IPS DF 4.7 (cell line): Measurements from ENCODE around the gene LRBA.

Experiments
- DNase-seq: peaks from one replicate; pipeline ENCODE4 v3.0.0-alpha.2; 2013; ENCODE audit warnings: low spot score; ENCODE audit errors: extremely low read depth

Gene LRBA

DNA sequence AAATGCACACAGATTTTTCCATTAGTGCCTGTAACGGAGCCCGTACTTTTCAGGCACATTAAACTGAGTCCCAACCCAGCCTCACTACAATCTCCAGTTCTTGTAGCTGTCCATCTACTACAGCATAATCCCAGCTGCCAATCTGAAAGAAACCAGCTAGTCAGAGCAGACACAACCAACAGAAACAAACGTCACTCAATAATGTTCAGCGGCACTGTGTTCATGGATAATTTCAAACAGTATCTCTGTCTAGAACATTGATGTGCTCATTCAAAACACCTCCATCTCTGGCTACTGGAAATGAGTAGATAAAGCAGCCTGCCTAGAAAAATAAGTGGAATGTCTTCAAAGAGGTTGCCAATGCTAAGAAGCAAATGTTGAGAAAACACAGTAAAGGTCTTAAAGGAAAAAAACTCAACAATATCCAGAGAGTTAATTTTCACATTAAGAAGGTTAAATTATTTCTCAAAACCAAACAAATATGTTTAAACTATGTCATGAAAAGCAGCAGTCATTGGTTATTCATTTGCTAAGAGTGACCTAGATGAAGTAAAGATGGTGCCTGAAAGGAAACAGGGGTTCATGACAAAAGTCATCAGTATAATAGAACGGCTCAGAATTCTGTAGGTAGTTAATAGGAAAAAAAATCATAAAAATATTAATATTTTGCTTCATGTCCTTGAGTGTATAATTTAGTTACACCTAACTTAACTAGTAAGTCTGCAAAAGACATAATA, 678.2 kb downstream of the LRBA start:
- no peak for DNase-seq

- DNase-seq: no peak
Observed at GRCh38 chr4:150332961-150333360, 682.1 kb downstream of the LRBA start.

DNA sequence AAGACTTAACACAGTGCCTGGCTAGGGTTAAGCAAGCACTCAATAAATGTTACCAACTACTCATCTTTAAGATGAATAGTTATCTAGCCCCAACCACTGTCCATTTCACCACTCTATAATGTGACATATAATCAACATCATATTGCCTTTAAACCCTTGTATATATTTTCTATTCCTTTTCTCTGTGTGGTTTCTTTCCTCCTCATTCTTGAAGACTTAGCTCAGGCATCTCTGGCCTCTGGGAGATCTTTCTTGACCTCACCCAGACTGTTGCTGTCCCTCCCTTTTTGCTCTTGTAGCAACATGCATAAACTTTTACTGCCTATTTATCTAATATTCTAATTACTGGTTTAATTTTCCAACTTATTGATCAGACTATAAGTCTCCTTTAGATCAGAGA, 683.0 kb downstream of the LRBA start:
- no peak for DNase-seq

DNA sequence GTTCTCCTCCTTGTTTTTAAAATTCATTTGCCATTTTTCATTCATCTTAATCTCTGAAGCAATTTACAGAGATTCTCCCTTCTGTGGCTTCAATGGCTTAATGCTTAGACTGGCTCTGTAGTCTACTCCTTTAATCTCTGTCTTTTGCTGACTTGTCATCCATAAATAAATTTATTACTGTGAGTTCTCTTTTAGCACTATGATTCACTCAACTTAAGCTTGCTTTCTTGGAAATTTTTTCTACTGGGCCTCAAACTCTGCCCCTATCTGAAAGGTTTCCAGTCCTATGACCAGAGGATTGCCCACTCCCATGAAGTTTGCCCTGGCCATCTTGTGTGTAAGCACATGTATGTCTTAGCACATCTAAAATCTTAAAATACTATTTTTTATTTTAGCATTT, 685.7 kb downstream of the LRBA start:
- no peak for DNase-seq

GRCh38 chr4:150328496-150328895, 686.6 kb downstream of the LRBA start:
- DNase-seq: no peak

- DNase-seq: no peak
Observed at GRCh38 chr4:150327262-150327780, 687.8 kb downstream of the LRBA start.

DNA sequence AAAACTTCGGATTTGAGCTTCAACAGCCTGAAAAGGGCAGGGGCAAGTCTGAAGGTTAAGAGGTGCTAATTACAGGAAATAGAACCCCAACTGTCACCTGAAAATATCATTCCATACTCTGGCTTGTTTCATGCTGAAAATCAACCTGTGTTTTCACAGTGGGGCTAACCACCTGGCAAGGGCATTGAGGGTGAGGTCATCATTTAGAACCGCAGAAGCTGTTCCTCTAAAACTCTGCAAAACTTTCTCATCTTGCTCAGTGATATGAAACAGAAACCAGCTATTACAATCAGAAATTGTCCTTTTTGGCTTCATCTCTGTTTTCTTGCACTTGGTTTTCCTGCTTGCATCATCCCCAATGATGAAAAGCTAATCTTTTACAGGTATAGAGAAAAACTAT, 689.2 kb downstream of the LRBA start:
- no peak for DNase-seq

DNA sequence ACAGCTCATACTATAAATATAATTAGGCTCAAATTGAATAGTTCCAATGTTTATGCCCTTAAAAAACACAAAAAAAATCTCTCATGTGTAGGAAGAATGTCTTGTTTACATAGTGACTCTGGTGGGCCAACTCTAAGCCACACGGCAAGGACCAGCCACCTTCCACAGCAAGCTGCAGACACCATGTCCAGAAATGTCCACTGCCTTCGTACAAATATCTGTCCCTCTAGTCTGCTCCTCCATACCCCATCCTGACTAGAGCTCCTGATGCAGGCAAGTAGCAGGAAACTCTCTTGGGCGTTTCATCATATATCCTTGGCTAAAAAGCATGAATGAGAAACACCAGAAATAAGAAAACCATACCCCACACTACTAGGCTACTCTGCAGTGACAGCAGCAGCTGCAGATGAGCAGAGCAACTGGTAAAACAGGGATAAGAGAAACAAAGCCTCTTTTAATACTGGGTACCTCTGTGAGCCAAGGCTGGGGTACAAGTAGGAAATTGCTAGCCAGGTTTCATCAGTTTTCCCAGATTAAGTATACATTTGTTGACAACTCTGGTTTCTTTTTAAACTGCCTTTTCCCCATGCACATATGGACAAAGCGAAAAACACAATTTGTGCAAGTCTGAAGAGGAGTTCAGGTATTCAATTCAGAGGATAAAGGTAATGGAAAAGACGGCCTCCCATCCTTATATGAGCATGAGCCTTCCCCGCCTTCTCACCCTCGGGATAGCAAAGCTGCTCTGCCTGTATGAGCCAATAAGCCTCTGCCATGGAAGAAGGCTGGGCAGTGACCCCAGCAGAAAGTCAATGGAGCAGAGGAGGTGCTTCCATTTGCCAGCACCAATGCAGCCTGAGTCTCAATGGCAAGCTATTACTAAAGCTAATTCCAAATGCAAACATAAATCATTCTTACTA, 691.4 kb downstream of the LRBA start:
- DNase-seq: no peak

- DNase-seq: no peak
Observed at GRCh38 chr4:150322646-150323045, 692.4 kb downstream of the LRBA start.

DNA sequence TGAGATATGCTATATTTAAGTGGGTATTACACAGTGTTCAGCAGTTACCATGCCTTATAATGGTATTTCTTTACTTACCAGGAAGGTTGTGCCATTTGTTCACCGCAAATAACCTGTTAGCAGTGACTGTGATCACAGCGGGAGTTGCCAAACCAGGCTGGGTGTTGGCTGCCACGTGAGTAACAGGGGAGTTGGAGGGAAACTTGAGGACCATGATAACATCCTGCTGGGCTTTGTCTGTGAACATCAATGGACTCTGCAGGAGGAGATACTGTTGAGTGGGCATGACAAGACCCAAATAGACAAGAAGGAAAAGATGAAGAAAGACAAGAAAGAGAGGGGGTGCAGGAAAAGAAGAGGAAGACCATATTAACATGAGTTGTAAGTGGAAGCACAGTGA, 694.0 kb downstream of the LRBA start:
- DNase-seq: no peak

DNA sequence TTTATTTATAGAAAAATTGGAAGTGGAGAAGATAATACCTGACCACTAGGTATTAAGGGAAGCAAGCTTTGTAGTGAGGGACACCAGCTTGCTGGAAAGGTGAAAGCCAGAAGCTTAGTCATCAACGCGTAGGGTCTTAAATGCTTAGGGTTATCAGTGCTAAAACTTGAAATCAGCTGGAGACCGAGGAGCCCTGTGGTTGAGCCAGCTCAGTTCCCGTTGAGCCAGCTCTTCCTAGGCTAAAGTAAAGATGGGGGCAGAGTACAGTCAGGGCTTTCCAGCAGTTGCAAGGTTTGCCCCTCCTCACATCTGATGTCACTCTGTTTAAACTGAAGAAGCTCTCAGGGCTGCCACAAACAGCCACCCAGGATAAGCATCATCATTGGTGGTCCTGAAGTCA, 696.1 kb downstream of the LRBA start:
- no peak for DNase-seq

- no peak for DNase-seq
Observed at GRCh38 chr4:150318527-150318926, 696.6 kb downstream of the LRBA start.

- no peak for DNase-seq
Observed at GRCh38 chr4:150316332-150317205, 698.5 kb downstream of the LRBA start.

- DNase-seq: no peak
Observed at GRCh38 chr4:150315691-150316090, 699.4 kb downstream of the LRBA start.

GRCh38 chr4:150315175-150315574, 699.9 kb downstream of the LRBA start:
- no peak for DNase-seq

DNA sequence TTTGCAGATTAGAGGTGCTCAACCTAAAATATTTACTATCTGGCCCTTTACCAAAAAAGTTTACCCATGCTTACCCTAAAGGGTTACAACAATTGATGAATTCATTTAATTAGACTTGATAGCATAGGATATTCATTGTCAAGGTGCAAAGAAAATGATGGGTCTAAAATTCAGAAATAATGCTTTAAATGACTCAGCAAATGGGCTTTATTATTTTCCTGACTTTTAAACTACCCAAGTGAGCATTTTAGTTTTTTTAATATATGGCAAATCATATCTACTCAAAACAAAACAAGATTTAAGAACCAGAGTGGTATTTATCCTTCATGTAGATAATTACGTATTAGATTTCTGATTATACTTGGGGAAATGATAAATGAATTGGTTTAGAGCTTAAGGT, 701.1 kb downstream of the LRBA start:
- no peak for DNase-seq

GRCh38 chr4:150310159-150310895, 704.8 kb downstream of the LRBA start:
- no peak for DNase-seq

DNA sequence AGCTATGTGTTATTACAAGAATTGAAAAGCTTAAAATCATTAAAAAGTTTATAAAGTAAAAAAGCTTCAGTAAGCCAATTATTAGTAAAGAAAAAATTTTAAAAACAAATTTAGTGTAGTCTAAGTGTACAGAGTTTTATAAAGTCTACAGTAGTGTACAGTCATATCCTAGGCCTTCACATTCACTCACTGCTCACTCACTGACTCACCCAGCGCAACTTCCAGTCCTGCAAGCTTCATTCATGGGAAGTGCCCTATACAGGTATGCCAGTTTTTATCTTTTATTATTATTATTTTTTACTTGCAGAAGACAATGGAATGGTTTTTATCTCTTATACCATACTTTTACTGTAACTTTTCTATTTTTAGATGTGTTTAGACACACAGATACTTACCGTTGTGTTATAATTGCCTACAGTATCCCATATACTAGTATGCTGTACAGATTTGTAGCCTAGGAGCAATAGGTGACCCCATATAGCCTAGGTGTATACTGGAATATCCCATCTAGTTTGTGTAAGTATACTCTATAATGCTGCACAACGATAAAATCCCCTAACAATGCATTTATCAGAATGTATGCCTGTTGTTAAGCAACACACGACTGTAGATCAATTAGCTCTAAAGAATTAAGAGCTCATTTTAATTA, 706.1 kb downstream of the LRBA start:
- DNase-seq: no peak

DNA sequence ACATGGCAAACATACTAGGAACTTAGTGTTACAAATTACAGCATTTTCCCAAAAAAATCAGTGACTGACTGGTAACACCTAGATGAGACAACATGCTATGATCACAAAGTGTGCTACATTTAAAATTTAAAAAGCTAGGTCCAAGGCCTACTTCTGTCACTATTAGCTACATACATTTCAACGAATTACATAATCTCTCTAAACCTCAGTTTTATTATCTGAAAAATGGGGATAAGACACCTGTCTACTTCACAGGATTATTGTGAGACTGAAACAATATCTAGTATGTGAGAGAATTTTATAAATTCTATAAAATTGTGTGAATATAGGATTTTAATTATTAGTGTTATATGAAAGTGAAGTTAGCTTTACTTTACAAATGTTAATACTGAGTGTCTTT, 708.4 kb downstream of the LRBA start:
- no peak for DNase-seq

DNA sequence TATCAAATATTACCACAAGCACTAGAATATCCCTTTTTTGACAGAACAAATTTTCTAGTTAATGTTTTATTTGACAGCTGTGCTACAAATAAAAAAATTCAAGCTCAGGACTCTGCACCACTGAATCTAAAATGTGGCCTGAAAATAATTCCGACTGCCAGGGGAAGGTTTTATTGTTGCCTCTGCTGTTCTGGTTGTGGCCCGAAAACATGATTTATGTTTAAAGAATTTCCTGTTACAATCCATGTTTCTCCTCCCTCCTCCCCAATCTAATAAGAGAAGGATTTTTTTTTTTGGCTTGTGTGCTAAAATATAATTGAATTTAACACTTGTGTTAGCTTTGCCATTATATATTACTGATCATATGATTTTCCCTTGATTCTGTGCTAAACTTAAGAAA, 709.1 kb downstream of the LRBA start:
- no peak for DNase-seq
